Measurements from ENCODE around the gene TBC1D9B.

DNA sequence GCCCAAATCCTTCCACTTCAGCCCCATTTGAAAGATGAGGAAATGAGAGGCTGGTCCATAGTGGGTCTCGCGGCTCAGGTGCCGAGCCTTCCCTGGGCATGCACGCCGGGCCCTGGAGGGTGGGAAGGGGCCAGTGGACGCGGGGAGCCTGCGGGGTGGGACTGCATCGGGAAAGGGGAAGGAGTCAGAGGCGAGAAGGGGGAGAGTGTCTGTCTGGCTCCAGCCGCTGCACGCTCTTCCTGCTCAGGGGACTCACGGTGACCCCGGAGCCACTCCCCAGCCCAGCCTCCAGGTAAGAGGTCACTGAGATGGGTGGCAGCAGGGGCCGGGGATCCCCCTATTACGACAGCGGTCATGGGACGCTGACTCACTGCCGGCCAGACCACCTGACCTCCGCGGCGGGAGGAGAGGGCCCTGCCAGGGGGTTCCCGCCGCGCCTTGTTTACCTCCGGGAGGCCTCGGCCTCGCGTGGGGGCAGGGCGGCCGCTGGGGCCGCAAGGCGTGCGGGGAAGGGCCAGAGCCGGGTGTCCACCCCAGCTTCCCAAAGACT, 88.9 kb downstream of the TBC1D9B start:
- TF ChIP-seq, protein P1, sequence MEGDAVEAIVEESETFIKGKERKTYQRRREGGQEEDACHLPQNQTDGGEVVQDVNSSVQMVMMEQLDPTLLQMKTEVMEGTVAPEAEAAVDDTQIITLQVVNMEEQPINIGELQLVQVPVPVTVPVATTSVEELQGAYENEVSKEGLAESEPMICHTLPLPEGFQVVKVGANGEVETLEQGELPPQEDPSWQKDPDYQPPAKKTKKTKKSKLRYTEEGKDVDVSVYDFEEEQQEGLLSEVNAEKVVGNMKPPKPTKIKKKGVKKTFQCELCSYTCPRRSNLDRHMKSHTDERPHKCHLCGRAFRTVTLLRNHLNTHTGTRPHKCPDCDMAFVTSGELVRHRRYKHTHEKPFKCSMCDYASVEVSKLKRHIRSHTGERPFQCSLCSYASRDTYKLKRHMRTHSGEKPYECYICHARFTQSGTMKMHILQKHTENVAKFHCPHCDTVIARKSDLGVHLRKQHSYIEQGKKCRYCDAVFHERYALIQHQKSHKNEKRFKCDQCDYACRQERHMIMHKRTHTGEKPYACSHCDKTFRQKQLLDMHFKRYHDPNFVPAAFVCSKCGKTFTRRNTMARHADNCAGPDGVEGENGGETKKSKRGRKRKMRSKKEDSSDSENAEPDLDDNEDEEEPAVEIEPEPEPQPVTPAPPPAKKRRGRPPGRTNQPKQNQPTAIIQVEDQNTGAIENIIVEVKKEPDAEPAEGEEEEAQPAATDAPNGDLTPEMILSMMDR (conservative IDR thresholded peaks at IDR 0.05), result no peak
- TF ChIP-seq ZFX (IDR thresholded peaks at IDR 0.05), result no peak

Data from C4-2B (cell line).